ENCODE measurements around the gene CCL19.

DNA sequence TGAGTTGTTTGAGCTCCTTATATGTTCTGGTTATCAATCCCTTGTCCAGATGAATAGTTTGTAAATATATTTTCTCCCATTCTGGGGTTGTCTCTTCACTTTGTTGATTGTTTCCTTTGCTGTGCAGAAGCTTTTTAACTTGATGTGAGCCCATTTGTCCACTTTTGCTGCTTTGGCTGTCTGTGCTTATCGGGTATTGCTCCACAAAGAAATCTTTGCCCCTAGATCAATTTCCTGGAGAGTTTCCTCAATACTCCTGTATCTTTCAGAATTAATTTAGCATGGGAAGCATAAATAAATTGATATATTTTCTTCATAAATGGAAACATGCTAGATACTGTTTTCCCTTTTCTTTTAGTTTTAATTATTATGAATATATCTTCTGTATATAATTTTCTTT, 41.4 kb upstream of the CCL19 start:
- TF ChIP-seq CTCF (conservative IDR thresholded peaks at IDR 0.05; ENCODE audit: low read length) (no peak), EZH2phosphoT487 (IDR thresholded peaks at IDR 0.05; ENCODE audit: borderline replicate concordance) (no peak)

Data from Loucy (cell line).